Mucosa of descending colon (tissue), 3 donors: ENCODE data around the gene RBM23. TPM values are rescaled to one million over a fixed set of nuclear protein-coding genes. Genes with fewer than 3 reads are reported as not detected.

Experiments used
- ATAC-seq: fragments of 200-7000 bp; cut with Tn5 transposase; one replicate; pipeline ENCODE4 v1.9.1; 2020; ENCODE audit warnings: mild to moderate bottlenecking, moderate library complexity
- DNase-seq, 3 donors: peaks; one replicate each; pipeline ENCODE4 v3.0.0-alpha.2; 2020
- H3K36me3 ChIP-seq: fragments of 200-600 bp; one replicate; pipeline ENCODE4 v1.8.0; 2021; ENCODE audit warnings: low read depth, mild to moderate bottlenecking
- H3K4me1 ChIP-seq: fragments of 200-600 bp; one replicate; pipeline ENCODE4 v1.8.0; 2021; ENCODE audit warnings: low read depth, mild to moderate bottlenecking
- H3K4me3 ChIP-seq: fragments of 200-600 bp; one replicate; pipeline ENCODE4 v1.8.0; 2021; ENCODE audit warnings: mild to moderate bottlenecking
- H3K9me3 ChIP-seq: fragments of 200-600 bp; one replicate; pipeline ENCODE4 v1.8.0; 2021; ENCODE audit warnings: mild to moderate bottlenecking
- intact Hi-C, 2 donors: fragments of 100-400 bp; cut with DNase I in 1 of 2; cut with micrococcal nuclease in 1 of 2; formaldehyde crosslinking; loops; one replicate each; pipeline versions ENCODE4 v1.11.0 to v1.11.1; 2022; cut with DNase I, micrococcal nuclease
- total RNA-seq, 3 donors: library from RNA; stranded (reverse); fragmentation: NEBNext Ultra II Directional in 2 of 3; extraction: Animal tissue kit (Norgen Biotek cat#: 25700) in 2 of 3; gene quantifications; one replicate each; pipeline versions ENCODE4 v1.2.1 to v1.2.4, GENCODE V29; 2021 to 2023
- TF ChIP-seq, protein P1 (sequence below): fragments of 200-600 bp; IDR thresholded peaks from one replicate; pipeline ENCODE4 v1.8.0; 2022; ENCODE audit warnings: antibody characterized with exemption, mild to moderate bottlenecking
- donor health status: DM: no; HTN: no; CAD: no; lungs with moderate emphysema.
- donor health status: DM: no; HTN: no; CAD: no.
- donor health status: DM: no; HTN: yes; CAD: no.

RBM23 gene
- total RNA-seq, 3 donors from 2014 or later: 74.1 to 97.9 (median 75.3) TPM

DNA sequence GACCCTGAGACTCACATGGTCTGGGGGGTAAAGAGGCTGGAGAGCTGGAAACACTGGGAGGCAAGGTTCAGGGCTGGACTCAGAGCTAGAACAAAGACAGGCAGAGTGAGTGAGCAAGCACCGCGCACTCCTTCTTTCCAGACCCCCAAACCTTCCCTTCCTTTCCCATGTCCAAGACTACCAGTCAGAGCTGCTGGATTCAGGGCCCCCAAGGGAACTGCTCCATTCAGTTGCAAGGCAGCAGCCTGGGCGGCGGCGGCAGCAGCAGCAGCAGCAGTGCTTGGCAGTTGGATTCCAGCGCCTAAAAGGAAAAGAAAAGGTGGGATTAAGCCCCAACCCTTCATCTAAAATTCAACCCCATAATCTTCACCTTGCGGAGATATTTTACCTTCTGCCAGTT lies 17.1 kb downstream of the RBM23 start:
- no peak for DNase-seq
- H3K9me3 ChIP-seq: no peaks in the 10 kb centered on the region
- H3K4me1 ChIP-seq: no peaks in the 10 kb centered on the region
- TF ChIP-seq, protein P1, sequence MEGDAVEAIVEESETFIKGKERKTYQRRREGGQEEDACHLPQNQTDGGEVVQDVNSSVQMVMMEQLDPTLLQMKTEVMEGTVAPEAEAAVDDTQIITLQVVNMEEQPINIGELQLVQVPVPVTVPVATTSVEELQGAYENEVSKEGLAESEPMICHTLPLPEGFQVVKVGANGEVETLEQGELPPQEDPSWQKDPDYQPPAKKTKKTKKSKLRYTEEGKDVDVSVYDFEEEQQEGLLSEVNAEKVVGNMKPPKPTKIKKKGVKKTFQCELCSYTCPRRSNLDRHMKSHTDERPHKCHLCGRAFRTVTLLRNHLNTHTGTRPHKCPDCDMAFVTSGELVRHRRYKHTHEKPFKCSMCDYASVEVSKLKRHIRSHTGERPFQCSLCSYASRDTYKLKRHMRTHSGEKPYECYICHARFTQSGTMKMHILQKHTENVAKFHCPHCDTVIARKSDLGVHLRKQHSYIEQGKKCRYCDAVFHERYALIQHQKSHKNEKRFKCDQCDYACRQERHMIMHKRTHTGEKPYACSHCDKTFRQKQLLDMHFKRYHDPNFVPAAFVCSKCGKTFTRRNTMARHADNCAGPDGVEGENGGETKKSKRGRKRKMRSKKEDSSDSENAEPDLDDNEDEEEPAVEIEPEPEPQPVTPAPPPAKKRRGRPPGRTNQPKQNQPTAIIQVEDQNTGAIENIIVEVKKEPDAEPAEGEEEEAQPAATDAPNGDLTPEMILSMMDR: no peak
- intact Hi-C loops: loop anchor here in 1 of 2 donors (2.0 kb wide), 1 partner anchor 79 kb away; no protein-coding TSS in a partner anchor
- H3K4me3 ChIP-seq: no peak overlapping the region
- H3K36me3 ChIP-seq: peaks cover 18% of the 10 kb centered on the region
- no peak for ATAC-seq

- H3K36me3 ChIP-seq: peaks cover 17% of the 10 kb centered on the region
- ATAC-seq (peak; percentile 83), DNase-seq (peak in 1 of 3 donors; percentile 83)
- TF ChIP-seq, protein P1: peak; percentile 14
- no peak overlapping the region for H3K4me3 ChIP-seq
- intact Hi-C loops: loop anchor here in 1 of 2 donors (2.0 kb wide), 1 partner anchor 77 kb away; no protein-coding TSS in a partner anchor
- no peaks in the 10 kb centered on the region for H3K9me3 ChIP-seq
- no peaks in the 10 kb centered on the region for H3K4me1 ChIP-seq
These were observed 18.7 kb downstream of the RBM23 start for GRCh38 chr14:22900081-22900799.

DNA sequence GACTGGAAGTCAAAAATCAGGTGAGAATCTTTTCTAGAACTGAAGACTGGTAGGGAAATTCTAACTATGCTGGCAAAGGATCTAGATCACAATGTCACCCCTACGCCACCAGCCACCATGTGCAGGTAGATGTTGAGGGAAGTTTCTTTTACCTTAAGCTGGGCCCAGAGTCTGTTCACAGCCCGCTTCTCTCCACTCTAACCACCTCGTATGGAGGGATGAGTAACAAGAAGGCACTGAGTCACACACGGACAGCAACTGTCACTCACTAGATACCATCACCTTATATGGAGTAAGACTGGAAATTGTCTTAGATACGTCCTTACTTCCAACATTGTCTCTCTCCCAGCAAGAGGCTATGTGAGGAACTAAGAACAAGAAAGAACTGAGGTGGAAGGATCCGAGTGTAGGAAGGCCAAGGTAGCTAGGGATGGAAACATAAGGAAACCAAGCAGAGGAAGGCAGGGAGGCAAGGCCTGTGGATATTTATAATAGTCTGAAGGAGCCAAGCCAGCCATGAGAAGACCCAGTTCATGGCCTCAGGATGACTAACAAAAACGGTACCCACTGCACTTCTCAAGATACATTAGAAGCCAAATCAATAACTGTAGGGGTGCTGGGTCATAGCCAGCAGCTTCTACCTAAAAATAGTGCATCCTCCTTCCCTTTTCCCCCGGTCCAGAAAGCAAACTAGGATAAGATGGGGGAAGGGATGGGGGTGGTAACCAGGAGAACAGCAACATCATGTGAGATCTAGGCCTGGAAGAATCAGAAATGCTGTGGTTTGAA lies 20.5 kb downstream of the RBM23 start:
- intact Hi-C loops: no loop called here
- no peaks in the 10 kb centered on the region for H3K9me3 ChIP-seq
- H3K4me3 ChIP-seq: no peak overlapping the region
- no peaks in the 10 kb centered on the region for H3K4me1 ChIP-seq
- DNase-seq (no peak), ATAC-seq (peak; percentile 44)
- H3K36me3 ChIP-seq: peaks cover 12% of the 10 kb centered on the region
- TF ChIP-seq, protein P1: no peak

- H3K9me3 ChIP-seq: no peaks in the 10 kb centered on the region
- TF ChIP-seq, protein P1: no peak
- intact Hi-C loops: no loop called here
- DNase-seq (no peak), ATAC-seq (no peak)
- no peak overlapping the region for H3K4me3 ChIP-seq
- no peaks in the 10 kb centered on the region for H3K4me1 ChIP-seq
- H3K36me3 ChIP-seq: peaks cover 4% of the 10 kb centered on the region
These were observed 21.6 kb downstream of the RBM23 start for GRCh38 chr14:22897357-22897756.

GRCh38 chr14:22896760-22897159 lies 22.2 kb downstream of the RBM23 start:
- TF ChIP-seq, protein P1: no peak
- Histone ChIP-seq H3K36me3 (peaks cover 4% of the 10 kb centered on the region), H3K4me1 (no peaks in the 10 kb centered on the region), H3K9me3 (no peaks in the 10 kb centered on the region), H3K4me3 (no peak overlapping the region)
- DNase-seq (no peak), ATAC-seq (no peak)
- intact Hi-C loops: no loop called here
